ENCODE data around the gene TNXB.
A peak's percentile ranks its signal among the peaks of the same experiment; 100 is the strongest.
"Not testable (repeated sequence)": the region's sequence is repeated elsewhere in the genome, so short reads cannot be mapped to it uniquely, and the experiment has no call there.

TNXB gene
- total RNA-seq: 0.39 to 8.9 (median 5.1) reads per million in 3 experiments

- DNase-seq: no peak
Observed at GRCh38 chr6:32109114-32109764, at the start of gene TNXB. Gene TNXB, minus strand, starts transcription at chr6:32109338. Its CDS starts 11,140 bp downstream, at chr6:32098198.

GRCh38 chr6:32158052-32158451 lies 48.9 kb upstream of the TNXB start:
- no peak for DNase-seq

- DNase-seq: no peak
Observed at GRCh38 chr6:32156891-32157290, 47.8 kb upstream of the TNXB start.

GRCh38 chr6:32154514-32155161 lies 45.5 kb upstream of the TNXB start:
- peak; percentile 63 for DNase-seq

GRCh38 chr6:32153564-32154513 lies 44.7 kb upstream of the TNXB start, which contains the start of gene PPT2:
Gene PPT2, plus strand, starts transcription at chr6:32154141. Its CDS starts 454 bp downstream, at chr6:32154595.
- DNase-seq: peak; percentile 70

GRCh38 chr6:32152769-32153563 lies 43.8 kb upstream of the TNXB start:
- no peak for DNase-seq

GRCh38 chr6:32151863-32152768 lies 43.0 kb upstream of the TNXB start, which contains the start of gene PRRT1:
Gene PRRT1, minus strand, starts transcription at chr6:32151939. Its CDS starts 112 bp downstream, at chr6:32151827.
- DNase-seq: no peak

GRCh38 chr6:32151181-32151862 lies 42.2 kb upstream of the TNXB start:
- DNase-seq: no peak

- DNase-seq: no peak
Observed at GRCh38 chr6:32149932-32150870, 41.1 kb upstream of the TNXB start.

- DNase-seq: no peak
Observed at GRCh38 chr6:32149092-32149755, 40.1 kb upstream of the TNXB start.

- DNase-seq: peak; percentile 61
Observed at GRCh38 chr6:32148289-32149091, 39.4 kb upstream of the TNXB start.

- DNase-seq: no peak
Observed at GRCh38 chr6:32147401-32148132, 38.4 kb upstream of the TNXB start.

GRCh38 chr6:32146687-32147086 lies 37.5 kb upstream of the TNXB start:
- DNase-seq: no peak

GRCh38 chr6:32146287-32146686 lies 37.1 kb upstream of the TNXB start:
- DNase-seq: no peak

GRCh38 chr6:32144238-32144637 lies 35.1 kb upstream of the TNXB start:
- not testable (repeated sequence) for DNase-seq

- no peak for DNase-seq
Observed at GRCh38 chr6:32140420-32141046, 31.4 kb upstream of the TNXB start.

- DNase-seq: no peak
Observed at GRCh38 chr6:32139590-32139989, 30.5 kb upstream of the TNXB start.
